ENCODE results near the gene SNTG2. TPM values are rescaled to one million over a fixed set of nuclear protein-coding genes. Genes with fewer than 3 reads are reported as not detected.

The SNTG2 gene
- total RNA-seq, 1 experiment from 2014 or later: 20.5 TPM

GRCh38 chr2:1130922-1131321, 180.3 kb downstream of the SNTG2 start:
- no peak overlapping the region for H3K4me3 Mint-ChIP-seq
- no peaks in the 10 kb centered on the region for H3K27me3 Mint-ChIP-seq (ENCODE audit: low read depth)
- peaks cover 7% of the 10 kb centered on the region for H3K36me3 Mint-ChIP-seq
- DNase-seq (ENCODE audit: low spot score) (no peak), ATAC-seq (no peak)
- ChIA-PET CTCF (interaction anchor here (2.4 kb wide), 1 partner anchor 9 kb away, joined by 11 read pairs; no protein-coding TSS in a partner anchor), POLR2A (no interaction called here)
- H3K4me1 Mint-ChIP-seq: no peaks in the 10 kb centered on the region
- H3K9me3 Mint-ChIP-seq: peaks cover 5% of the 10 kb centered on the region; the same call in 1 of the 2 replicates
- TF ChIP-seq OVOL2 (CRISPR knock-in tag; IDR thresholded peaks at IDR 0.05; ENCODE audit: borderline replicate concordance): no peak
- no peak for TF ChIP-seq ZNF281 (CRISPR knock-in tag; IDR thresholded peaks at IDR 0.05)
- no peak for TF ChIP-seq RORB (CRISPR knock-in tag; IDR thresholded peaks at IDR 0.05)
- no peak for TF ChIP-seq ATF3 (CRISPR knock-in tag; conservative IDR thresholded peaks at IDR 0.05)
- no peak for TF ChIP-seq ARID4B (CRISPR knock-in tag; IDR thresholded peaks at IDR 0.05; ENCODE audit: borderline replicate concordance)
- no peak for TF ChIP-seq NFE2L1 (CRISPR knock-in tag; IDR thresholded peaks at IDR 0.05)
- TF ChIP-seq GABPB1 (CRISPR knock-in tag; IDR thresholded peaks at IDR 0.05): no peak
- TF ChIP-seq ZBTB43 (CRISPR knock-in tag; IDR thresholded peaks at IDR 0.05): no peak
- H3K27ac Mint-ChIP-seq: no peak overlapping the region

- Mint-ChIP-seq H3K36me3 (peaks cover 7% of the 10 kb centered on the region), H3K4me3 (no peak overlapping the region), H3K4me1 (no peaks in the 10 kb centered on the region), H3K27ac (no peak overlapping the region), H3K27me3 (ENCODE audit: low read depth) (no peaks in the 10 kb centered on the region), H3K9me3 (peaks cover 5% of the 10 kb centered on the region; the same call in 1 of the 2 replicates)
- no peak for ATAC-seq
- ChIA-PET POLR2A (no interaction called here), CTCF (interaction anchor here (1.0 to 2.4 kb wide), 2 partner anchors 8 to 11 kb away, joined by 4 to 11 read pairs; no protein-coding TSS in a partner anchor)
- DNase-seq (ENCODE audit: low spot score): no peak
- TF ChIP-seq E2F5 (CRISPR knock-in tag; IDR thresholded peaks at IDR 0.05) (no peak), ZBTB21 (CRISPR knock-in tag; IDR thresholded peaks at IDR 0.05; ENCODE audit: borderline replicate concordance) (no peak), GRHL2 (CRISPR knock-in tag; IDR thresholded peaks at IDR 0.05; ENCODE audit: insufficient replicate concordance, severe bottlenecking) (no peak), PREB (CRISPR knock-in tag; IDR thresholded peaks at IDR 0.05; ENCODE audit: borderline replicate concordance) (no peak), ZNF317 (CRISPR knock-in tag; IDR thresholded peaks at IDR 0.05; ENCODE audit: borderline replicate concordance, low read depth) (no peak), KAT7 (CRISPR knock-in tag; IDR thresholded peaks at IDR 0.05; ENCODE audit: borderline replicate concordance) (no peak), PRRX2 (CRISPR knock-in tag; IDR thresholded peaks at IDR 0.05) (no peak), ZSCAN18 (CRISPR knock-in tag; IDR thresholded peaks at IDR 0.05) (no peak), ATF6 (CRISPR knock-in tag; IDR thresholded peaks at IDR 0.05) (no peak), HMGA2 (CRISPR knock-in tag; IDR thresholded peaks at IDR 0.05) (no peak), ATF3 (CRISPR knock-in tag; conservative IDR thresholded peaks at IDR 0.05) (no peak)
Measured at GRCh38 chr2:1132328-1132969, 181.8 kb downstream of the SNTG2 start.
